Omental fat pad (tissue), 4 donors: Measurements from ENCODE around the gene RBBP8NL. TPM values are rescaled to one million over a fixed set of nuclear protein-coding genes. Genes with fewer than 3 reads are reported as not detected.

ENCODE experiments used
- ATAC-seq: fragments of 150-250 bp; one replicate; pipeline ENCODE4 v1.9.1; 2016; ENCODE audit warnings: mild to moderate bottlenecking, moderate library complexity; ENCODE audit not compliant: low FRiP score
- DNase-seq: peaks from one replicate; pipeline ENCODE4 v3.0.0-alpha.2; 2019; ENCODE audit warnings: low spot score
- total RNA-seq, 4 donors: library from RNA; depleted of rRNA; stranded (reverse); fragments of >200 nt; gene quantifications; one replicate each; pipeline ENCODE4 v1.1.0, GENCODE V29; 2016
- TF ChIP-seq, protein P1 (sequence below), 3 donors: fragments of 450-650 bp; IDR thresholded peaks; one replicate each; pipeline ENCODE4 v1.5.1; 2016 to 2017; ENCODE audit warnings: antibody characterized with exemption in 3 of 3, mild to moderate bottlenecking in 3 of 3, moderate library complexity in 2 of 3

RBBP8NL gene
- total RNA-seq, 4 donors from 2014 or later, result not detected

GRCh38 chr20:62366370-62367135 lies 60.8 kb downstream of the RBBP8NL start:
- TF ChIP-seq, protein P1, sequence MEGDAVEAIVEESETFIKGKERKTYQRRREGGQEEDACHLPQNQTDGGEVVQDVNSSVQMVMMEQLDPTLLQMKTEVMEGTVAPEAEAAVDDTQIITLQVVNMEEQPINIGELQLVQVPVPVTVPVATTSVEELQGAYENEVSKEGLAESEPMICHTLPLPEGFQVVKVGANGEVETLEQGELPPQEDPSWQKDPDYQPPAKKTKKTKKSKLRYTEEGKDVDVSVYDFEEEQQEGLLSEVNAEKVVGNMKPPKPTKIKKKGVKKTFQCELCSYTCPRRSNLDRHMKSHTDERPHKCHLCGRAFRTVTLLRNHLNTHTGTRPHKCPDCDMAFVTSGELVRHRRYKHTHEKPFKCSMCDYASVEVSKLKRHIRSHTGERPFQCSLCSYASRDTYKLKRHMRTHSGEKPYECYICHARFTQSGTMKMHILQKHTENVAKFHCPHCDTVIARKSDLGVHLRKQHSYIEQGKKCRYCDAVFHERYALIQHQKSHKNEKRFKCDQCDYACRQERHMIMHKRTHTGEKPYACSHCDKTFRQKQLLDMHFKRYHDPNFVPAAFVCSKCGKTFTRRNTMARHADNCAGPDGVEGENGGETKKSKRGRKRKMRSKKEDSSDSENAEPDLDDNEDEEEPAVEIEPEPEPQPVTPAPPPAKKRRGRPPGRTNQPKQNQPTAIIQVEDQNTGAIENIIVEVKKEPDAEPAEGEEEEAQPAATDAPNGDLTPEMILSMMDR (IDR thresholded peaks at IDR 0.05), result no peak
- no peak for DNase-seq
- ATAC-seq, result no peak

DNA sequence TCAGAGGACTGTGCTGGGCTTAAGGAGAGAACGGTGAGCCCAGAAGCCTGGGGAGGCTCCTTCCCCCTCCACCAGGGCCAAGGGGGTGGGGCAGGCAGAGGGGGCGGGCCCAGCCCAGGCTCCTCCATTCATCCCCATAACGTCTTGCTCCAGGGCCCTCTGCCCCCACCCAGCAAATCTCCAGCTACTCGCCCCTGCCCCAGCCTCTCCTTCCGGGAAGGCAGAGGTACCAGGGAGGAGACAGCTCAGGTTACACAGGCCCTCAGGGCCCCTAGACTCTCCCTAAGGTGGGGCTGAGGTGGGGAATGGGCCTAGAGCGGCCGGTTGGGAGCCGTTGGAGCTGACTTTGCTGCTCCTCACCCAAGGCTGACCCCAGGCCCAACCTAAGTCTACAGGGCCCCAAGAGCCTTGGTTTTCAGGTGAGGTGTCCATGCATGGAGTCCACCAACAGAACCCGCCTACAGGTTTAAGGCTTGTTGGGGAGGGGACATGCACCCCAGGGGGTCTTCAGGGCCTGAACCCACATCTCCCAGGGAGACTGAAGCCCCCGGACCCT lies 61.4 kb downstream of the RBBP8NL start:
- peak; percentile 25 for ATAC-seq
- TF ChIP-seq, protein P1 (IDR thresholded peaks at IDR 0.05), result no peak
- no peak for DNase-seq

DNA sequence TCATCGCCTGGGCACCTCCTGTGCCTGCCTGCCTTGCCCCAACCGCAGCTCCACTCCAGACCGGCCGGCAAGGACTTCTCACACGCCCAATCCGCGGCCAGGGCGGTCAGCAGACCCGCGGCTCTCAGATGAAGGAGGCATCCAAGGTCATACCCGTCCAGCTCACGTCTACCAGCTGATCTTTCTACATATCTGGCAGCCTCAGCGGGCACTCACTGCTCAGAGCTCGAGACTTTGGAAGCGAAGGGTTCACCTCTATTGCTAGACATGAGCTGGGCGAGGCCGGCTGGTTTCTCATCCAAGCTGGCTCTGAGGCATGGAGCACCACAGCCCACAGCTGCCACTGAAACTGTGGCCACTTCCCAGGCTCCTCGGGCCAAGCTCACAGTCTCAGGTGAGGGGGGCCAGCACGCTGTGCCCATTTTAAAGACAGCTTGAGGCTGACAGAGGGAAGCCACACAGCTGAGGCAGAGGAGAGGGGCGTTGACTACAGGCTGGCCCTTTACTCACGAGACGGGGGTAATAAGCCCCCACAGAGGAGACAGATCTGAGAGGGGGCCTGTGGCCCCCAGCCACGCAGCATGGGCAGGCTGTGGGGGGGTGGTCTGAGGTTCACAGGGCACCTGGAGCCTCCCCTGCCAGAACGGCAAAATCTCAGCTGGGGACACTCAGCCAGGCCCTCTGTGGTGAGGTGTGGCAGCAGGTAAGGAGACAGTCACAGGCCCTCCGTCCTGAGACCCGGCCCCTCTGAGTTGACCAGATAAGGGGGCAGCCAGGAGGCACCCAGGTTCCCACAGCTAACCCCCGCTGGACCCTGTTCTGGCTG lies 62.2 kb downstream of the RBBP8NL start:
- no peak for DNase-seq
- TF ChIP-seq, protein P1 (IDR thresholded peaks at IDR 0.05), result no peak
- ATAC-seq, result peak; percentile 28

GRCh38 chr20:62363920-62364851 lies 63.2 kb downstream of the RBBP8NL start:
- DNase-seq, result no peak
- TF ChIP-seq, protein P1 (IDR thresholded peaks at IDR 0.05), result no peak

DNA sequence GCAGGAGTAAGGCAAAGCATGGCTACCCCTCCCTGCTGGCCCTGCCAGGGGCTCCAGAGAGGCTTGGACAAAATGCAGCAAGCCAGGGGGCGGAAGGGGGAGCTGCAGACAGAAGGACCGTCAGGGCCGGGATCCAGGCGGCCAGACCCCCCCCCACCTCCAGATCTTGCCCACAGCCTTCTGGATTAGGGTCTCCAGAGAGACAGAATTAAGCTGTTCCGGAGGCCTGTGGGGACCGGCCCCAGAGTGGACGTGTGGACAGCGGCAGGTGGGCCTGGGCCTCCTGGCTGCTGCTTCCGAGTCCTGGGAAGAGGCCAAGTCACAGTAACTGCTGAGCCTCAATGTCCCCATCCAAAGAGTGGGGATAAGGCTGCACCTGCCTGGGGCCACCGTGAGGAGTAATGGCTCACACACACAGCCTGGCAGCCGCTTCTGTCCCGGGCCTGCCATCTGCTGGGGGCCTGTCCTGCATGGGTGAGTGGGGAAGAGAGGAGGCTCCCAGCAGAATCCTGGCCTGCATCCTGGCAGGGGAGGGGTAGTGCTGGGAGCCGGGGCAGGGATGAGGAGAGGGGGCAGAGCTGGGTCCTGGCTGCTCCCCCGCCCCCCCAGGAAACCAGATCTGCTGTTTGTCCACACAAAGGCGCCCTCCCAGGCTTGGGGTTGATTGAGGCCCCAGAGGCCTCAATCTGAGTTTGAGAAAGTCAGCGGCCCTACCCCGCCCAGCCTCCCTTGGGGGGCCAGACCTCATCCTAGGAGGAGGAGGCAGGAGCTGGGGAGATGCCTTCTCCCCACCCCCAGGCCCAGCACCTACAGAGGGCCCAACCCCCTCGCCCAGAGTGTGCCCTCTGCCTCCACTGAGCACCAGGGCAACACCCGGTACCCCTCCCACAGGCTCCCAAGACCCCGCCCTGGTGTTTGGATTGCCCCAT lies 64.1 kb downstream of the RBBP8NL start:
- no peak for ATAC-seq
- DNase-seq, result no peak
- TF ChIP-seq, protein P1 (IDR thresholded peaks at IDR 0.05), result no peak

More at GRCh38 chr20:62363920-62364851, 63.2 kb downstream of the RBBP8NL start:
- ATAC-seq, result peak; percentile 26
